ENCODE data around the gene PA2G4. TPM values are rescaled to one million over a fixed set of nuclear protein-coding genes. Genes with fewer than 3 reads are reported as not detected.

The PA2G4 gene
- polyA plus RNA-seq, 2 of the 4 experiments (the other 2 are of a cell fraction), result 415 to 717 TPM

DNA sequence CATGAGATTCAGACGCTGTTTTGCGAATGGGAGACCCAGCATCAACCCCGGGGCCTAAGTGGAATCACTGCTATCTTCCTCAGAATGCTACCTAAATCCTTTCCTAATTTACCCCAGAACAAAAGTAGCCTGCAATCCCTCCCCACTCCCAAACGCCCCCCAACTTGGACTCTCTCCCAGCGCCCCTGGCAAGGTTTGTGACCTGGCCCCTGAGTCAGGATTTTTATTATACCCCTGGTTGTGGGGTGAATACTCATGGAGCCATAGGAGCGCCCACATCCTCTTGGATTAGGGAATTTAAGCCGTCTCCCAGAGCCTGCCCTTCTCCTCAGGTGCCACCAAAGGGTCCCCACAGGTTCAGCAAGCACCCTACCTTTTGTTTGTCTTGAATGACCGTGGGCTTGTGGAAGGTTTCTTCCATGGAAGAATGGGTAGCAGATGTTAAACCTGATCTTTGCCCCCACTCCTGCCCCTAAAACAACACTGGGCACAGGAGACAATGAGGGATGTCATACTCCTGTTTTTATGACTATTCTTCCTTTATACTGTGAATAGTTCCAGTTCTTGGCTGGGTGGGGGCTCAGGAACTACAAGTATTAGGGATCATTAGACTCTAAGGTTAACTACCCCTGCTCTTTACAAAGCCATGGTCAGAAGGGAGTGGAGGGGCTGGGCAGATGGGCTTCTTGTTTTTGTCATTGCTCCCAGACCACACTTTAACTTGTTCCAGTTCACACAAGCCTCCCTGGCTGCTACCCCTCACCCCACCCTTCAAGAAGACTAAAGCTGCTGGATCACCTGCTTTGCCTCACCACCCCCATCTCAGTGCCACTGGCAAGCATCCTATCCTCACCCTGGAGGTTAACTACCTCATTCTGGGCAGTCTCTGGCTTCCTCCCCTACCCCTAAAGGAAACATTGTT is 48.7 kb downstream of the PA2G4 start:
- peak overlapping the region; percentile 53 for H3K4me3 ChIP-seq
- POLR2A ChIA-PET, result no interaction called here
- FAIRE-seq (no peak), DNase-seq (ENCODE audit: low read depth in 1 of 2, low spot score in 1 of 2) (no peak), ATAC-seq (no peak)
- H3K27ac ChIP-seq, result peak overlapping the region; percentile 92 to 93
- WGBS (ENCODE audit: missing lambda C conversion rate), result 16% methylated on average over 8 of the region's 8 CpGs
- CTCF ChIA-PET, result interaction anchor here (0.6 to 10.2 kb wide), 4 partner anchors 9 to 341 kb away, joined by 3 to 98 read pairs (median 4); partner anchors contain the start of gene ESYT1
- peak overlapping the region; percentile 82 for H3K4me2 ChIP-seq
- H3K4me1 ChIP-seq, result peaks cover 21% of the 10 kb centered on the region; the same call in 2 of the 3 replicates
- H3K9me3 ChIP-seq, result no peaks in the 10 kb centered on the region
- TF ChIP-seq FOSL2 (IDR thresholded peaks at IDR 0.05) (no peak), FOSL2 (CRISPR knock-in tag; IDR thresholded peaks at IDR 0.05) (no peak), JUN (IDR thresholded peaks at IDR 0.05) (no peak), EP300 (IDR thresholded peaks at IDR 0.05) (no peak)

- CTCF ChIA-PET, result interaction anchor here (1.2 to 10.2 kb wide), 5 partner anchors 9 to 36 kb away, joined by 3 to 98 read pairs (median 5); partner anchors contain the start of genes ESYT1 and SMARCC2
- POLR2A ChIA-PET, result interaction anchor here (0.6 kb wide), 1 partner anchor 12 kb away, joined by 4 read pairs; no protein-coding TSS in a partner anchor
- WGBS (ENCODE audit: missing lambda C conversion rate), result 75% methylated on average over 5 of the region's 5 CpGs
These were observed 49.3 kb downstream of the PA2G4 start for GRCh38 chr12:56153678-56154065.

DNA sequence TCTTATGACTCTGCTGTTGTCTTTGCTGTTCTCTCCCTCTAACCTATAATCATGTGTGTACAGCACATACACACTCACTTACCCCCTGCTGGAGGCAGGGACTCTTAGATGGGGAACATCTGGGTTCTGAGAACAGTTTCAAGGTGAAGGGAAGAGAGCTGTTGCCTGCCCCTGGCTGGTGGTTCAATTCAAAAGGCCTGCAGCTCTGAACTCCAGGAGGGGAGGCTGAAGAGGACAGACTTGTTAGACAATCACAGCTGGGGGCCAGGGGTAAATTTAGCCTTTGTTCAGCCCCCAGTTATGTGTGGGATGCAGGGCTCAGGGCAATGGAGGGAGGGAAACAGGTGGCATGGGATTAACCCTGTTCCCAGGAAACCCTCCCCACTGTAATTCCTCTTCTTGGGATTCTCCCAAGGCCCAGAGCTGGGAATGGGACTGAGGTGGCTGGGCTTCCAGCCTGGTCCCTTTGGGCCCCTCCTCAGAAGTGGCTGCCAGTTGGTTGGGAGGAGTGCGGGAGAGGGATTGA is 50.0 kb downstream of the PA2G4 start:
- H3K27ac ChIP-seq, result no peak overlapping the region
- no peak overlapping the region for H3K4me2 ChIP-seq
- DNase-seq (ENCODE audit: low read depth in 1 of 2, low spot score in 1 of 2) (no peak), FAIRE-seq (no peak), ATAC-seq (no peak)
- H3K4me3 ChIP-seq, result no peak overlapping the region
- peaks cover 21% of the 10 kb centered on the region; the same call in 2 of the 3 replicates for H3K4me1 ChIP-seq
- CTCF ChIA-PET, result interaction anchor here (1.2 to 10.2 kb wide), 6 partner anchors 10 to 36 kb away, joined by 3 to 98 read pairs (median 12); partner anchors contain the start of genes ESYT1, SMARCC2 and ZC3H10
- TF ChIP-seq FOSL2 (IDR thresholded peaks at IDR 0.05) (no peak), FOSL2 (CRISPR knock-in tag; IDR thresholded peaks at IDR 0.05) (no peak), RAD21 (conservative IDR thresholded peaks at IDR 0.05 in 1 of 2, IDR thresholded peaks at IDR 0.05 in 1 of 2) (no peak), HOXB13 (CRISPR knock-in tag; IDR thresholded peaks at IDR 0.05; ENCODE audit: low read depth) (no peak), SMC3 (IDR thresholded peaks at IDR 0.05) (no peak), ESRRA (IDR thresholded peaks at IDR 0.05; ENCODE audit: borderline replicate concordance, low read length) (no peak), EP300 (IDR thresholded peaks at IDR 0.05) (no peak), CBX8 (IDR thresholded peaks at IDR 0.05) (no peak), BHLHE40 (IDR thresholded peaks at IDR 0.05; ENCODE audit: low read depth, low read length) (no peak), RFX5 (IDR thresholded peaks at IDR 0.05) (no peak), RCOR1 (IDR thresholded peaks at IDR 0.05; ENCODE audit: low read depth, low read length) (no peak), HOXA7 (CRISPR knock-in tag; IDR thresholded peaks at IDR 0.05) (no peak), HDAC2 (IDR thresholded peaks at IDR 0.05) (no peak)
- H3K9me3 ChIP-seq, result no peaks in the 10 kb centered on the region
- POLR2A ChIA-PET, result interaction anchor here (0.6 kb wide), 1 partner anchor 13 kb away, joined by 4 read pairs; no protein-coding TSS in a partner anchor
- 100% methylated on average over 1 of the region's 1 CpG for WGBS (ENCODE audit: missing lambda C conversion rate)

More at GRCh38 chr12:56153678-56154065, 49.3 kb downstream of the PA2G4 start:
- no peak for DNase-seq (ENCODE audit: low read depth in 1 of 2, low spot score in 1 of 2)
- FAIRE-seq, result no peak
- Histone ChIP-seq H3K27ac (peak overlapping the region in 1 of 2 experiments; percentile 93; a peak in 2 of 6 replicates), H3K9me3 (no peaks in the 10 kb centered on the region), H3K4me3 (no peak overlapping the region; the same call in 2 of the 3 replicates), H3K4me1 (peaks cover 21% of the 10 kb centered on the region; the same call in 2 of the 3 replicates), H3K4me2 (peak overlapping the region; percentile 82)
- ATAC-seq, result no peak
- TF ChIP-seq RFX5 (IDR thresholded peaks at IDR 0.05) (no peak), EP300 (IDR thresholded peaks at IDR 0.05) (no peak), RNF2 (IDR thresholded peaks at IDR 0.05; ENCODE audit: borderline replicate concordance, low read depth) (no peak), HDAC2 (IDR thresholded peaks at IDR 0.05) (no peak), KDM5A (IDR thresholded peaks at IDR 0.05) (no peak), ELK1 (IDR thresholded peaks at IDR 0.05; ENCODE audit: low read depth, low read length) (no peak), GATA3 (IDR thresholded peaks at IDR 0.05; ENCODE audit: borderline replicate concordance) (no peak), ZFP36 (IDR thresholded peaks at IDR 0.05; ENCODE audit: borderline replicate concordance, partially characterized antibody) (no peak), ZC3H11A (IDR thresholded peaks at IDR 0.05) (no peak), HOXB5 (CRISPR knock-in tag; IDR thresholded peaks at IDR 0.05) (no peak), NPAS2 (CRISPR knock-in tag; IDR thresholded peaks at IDR 0.05; ENCODE audit: borderline replicate concordance) (no peak), MAX (IDR thresholded peaks at IDR 0.05) (no peak)
- TF ChIP-seq, protein P1, sequence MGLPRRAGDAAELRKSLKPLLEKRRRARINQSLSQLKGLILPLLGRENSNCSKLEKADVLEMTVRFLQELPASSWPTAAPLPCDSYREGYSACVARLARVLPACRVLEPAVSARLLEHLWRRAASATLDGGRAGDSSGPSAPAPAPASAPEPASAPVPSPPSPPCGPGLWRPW (IDR thresholded peaks at IDR 0.05), result no peak
- TF ChIP-seq, protein P2, sequence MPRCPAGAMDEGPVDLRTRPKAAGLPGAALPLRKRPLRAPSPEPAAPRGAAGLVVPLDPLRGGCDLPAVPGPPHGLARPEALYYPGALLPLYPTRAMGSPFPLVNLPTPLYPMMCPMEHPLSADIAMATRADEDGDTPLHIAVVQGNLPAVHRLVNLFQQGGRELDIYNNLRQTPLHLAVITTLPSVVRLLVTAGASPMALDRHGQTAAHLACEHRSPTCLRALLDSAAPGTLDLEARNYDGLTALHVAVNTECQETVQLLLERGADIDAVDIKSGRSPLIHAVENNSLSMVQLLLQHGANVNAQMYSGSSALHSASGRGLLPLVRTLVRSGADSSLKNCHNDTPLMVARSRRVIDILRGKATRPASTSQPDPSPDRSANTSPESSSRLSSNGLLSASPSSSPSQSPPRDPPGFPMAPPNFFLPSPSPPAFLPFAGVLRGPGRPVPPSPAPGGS (IDR thresholded peaks at IDR 0.05), result no peak
